Superior temporal gyrus (tissue), 1 donor: ENCODE measurements around the gene GLB1L3.
"Not testable (repeated sequence)": the region's sequence is repeated elsewhere in the genome, so short reads cannot be mapped to it uniquely, and the experiment has no call there.

ENCODE experiments used
- DNase-seq: peaks from one replicate; pipeline ENCODE4 v3.0.0-alpha.2; 2016; ENCODE audit errors: extremely low spot score

GLB1L3 gene

DNA sequence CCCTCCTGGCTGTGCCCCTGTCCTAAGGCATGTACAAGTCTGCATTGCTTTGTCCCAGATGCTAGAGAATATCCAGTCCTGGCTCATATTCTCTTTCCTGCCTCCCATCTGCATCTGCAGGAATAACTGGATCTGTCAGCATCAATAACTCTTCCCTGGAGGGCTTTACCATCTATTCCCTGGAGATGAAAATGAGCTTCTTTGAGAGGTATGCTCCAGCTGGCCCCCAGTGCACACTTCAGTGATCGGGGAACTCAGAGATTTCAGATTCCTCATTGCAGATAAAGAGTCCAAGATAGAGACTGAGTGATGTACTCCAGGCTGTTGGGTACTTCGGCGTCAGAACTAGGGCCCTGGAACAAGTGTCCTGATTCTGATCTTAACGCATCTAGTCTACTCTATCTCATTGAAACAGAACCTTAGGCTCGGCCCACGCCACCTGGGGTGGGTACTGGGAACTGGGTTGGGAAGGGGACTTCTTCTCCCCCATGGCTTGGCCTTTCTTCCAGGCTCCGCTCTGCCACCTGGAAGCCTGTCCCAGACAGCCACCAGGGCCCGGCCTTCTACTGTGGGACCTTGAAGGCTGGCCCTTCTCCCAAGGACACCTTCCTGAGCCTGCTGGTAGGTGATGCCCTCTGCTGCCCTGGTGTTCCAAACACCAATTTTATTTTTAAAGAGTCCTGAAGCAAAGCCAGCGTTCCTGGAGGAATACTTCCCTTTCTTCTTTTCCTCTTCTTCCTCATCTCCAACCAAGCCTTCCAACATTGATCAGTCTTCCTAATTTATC is 37.8 kb downstream of the GLB1L3 start:
- no peak for DNase-seq

DNA sequence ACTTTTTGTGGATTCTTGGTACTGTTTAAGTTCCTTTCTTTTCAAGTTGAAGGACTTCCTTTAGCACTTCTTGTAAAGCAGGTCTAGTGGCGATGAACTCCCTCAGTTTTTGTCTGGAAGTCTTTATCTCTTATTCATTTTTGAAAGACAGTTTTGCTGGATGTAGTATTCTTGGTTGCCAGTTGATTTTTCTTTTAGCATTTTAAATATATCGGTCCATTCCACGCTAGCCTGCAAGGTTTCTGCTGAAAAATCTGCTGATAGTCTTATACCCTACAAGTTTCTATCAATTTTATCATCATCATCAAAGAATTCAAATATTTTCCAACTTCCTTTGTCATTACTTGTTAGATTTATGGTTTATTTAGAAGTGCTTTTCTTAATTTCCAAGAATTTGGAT is 40.9 kb downstream of the GLB1L3 start:
- DNase-seq, result no peak

DNA sequence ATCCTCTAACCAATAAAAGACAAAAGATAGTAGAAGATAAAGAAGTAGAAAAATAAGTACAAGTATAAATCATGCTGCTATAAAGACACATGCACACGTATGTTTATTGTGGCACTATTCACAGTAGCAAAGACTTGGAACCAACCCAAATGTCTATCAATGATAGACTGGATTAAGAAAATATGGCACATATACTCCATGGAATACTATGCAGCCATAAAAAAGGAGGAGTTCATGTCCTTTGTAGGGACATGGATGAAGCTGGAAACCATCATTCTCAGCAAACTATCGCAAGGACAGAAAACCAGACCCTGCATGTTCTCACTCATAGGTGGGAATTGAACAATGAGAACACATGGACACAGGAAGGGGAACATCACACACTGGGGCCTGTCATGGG is 45.2 kb downstream of the GLB1L3 start:
- not testable (repeated sequence) for DNase-seq

DNA sequence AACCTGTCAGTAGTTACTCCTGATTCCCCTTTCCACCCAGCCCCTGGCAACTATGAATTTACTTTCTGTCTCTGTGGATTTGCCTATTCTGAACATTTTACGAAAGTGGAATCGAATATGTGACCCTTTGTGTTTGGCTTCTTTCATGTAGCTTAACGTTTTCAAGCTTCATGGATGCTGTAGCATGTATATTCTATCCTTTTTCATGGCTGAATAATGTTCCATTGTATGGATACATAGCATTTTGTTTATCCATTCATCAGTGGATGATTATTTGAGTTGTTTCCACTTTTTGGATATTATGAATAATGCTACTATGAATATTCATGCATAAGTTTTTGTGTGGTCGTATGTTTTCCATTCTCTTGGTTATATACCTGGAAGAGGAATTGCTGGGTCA is 46.4 kb downstream of the GLB1L3 start:
- no peak for DNase-seq

DNA sequence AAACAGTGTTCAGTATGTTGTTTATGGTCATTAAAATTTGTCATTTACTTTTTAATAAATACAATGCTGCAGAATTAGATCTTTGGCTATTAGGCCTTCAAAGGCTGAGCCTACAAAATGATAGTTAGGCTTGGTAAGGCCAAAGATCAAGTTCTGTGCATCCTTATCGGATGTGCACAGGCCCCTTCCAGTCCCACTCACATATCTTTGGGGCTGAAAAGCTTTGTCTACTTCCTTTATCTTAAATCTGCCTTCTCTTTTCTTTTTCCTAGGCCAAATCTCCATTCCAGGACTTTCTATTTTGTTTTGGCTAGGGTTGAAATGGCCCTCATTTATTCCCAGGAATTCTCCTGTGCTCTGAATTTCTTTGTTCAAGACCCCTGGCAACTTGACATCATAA is 52.3 kb downstream of the GLB1L3 start:
- DNase-seq, result no peak

DNA sequence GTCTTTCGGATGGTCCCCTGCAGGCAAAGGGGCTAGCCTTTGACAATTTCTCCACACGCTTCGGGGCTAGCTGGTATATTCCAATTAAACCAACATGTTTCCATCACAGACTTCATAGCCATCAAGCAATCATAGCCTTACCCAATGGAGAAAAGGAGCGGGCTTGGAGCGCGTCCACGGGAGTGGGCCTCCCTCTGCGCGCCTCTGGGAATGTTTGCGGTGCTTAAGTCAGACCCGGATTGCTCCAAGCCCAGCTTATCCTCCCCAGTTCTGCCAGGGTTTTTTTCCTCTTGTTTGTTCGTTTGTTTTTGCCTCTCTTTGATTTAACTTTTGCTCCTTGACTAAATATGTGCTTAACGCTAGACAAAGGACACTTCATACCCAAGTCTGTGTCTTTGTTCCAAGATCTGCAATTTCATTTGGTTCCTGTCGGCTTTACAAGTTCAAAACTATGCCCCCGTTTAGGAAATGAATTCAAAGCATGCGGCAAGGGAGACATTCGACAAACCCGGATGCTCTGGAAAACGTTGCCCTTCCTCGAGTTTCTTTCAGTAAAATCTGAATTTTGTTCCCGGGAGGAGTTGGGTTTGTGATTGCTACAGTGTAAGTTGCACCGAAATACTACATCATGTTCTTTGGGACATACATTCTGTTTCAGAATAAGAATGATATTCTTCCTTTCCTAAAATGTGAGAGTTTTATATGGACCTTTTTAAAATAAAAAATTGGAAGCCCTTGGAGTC is 54.6 kb downstream of the GLB1L3 start:
- DNase-seq, result no peak

DNA sequence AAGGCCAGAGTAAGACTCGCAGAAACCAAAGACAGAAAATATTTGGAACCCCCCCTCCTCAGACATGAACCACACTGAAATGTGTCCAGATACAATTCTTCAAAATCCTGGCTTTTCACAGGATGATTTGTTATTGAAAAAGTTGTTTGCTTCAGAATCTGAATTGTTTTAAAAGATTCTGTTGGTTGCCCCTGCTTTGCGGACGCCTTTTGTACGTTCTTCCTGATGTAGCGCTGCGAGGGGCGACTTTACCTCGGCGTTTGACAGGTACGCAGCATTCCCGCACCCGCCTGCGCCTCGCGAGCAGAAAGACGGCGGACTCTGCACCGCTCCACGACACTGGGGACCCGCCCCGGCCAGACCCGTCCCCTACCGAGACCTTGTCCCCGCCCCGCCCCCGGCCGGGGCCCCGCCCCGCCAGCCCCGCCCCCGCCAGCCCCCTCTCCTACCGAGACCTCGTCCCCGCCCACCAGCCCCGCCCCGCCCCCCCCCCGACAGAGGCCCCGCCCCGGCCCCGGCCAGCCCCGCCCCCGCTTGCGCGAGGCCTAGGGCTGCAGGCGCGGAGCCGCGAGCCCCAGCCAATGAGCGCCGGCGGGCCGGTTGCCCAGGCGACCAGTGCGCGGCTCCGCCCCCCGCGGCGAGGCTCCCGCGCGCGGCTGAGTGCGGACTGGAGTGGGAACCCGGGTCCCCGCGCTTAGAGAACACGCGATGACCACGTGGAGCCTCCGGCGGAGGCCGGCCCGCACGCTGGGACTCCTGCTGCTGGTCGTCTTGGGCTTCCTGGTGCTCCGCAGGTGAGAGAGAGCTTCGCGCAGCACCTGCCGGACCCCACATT is 55.4 kb downstream of the GLB1L3 start, which contains the start of gene GLB1L2:
Gene GLB1L2, plus strand, starts transcription at position 635 of the 835 bp plus-strand sequence. Its CDS starts 74 bp downstream, at position 709.
- DNase-seq, result peak; percentile 60

DNA sequence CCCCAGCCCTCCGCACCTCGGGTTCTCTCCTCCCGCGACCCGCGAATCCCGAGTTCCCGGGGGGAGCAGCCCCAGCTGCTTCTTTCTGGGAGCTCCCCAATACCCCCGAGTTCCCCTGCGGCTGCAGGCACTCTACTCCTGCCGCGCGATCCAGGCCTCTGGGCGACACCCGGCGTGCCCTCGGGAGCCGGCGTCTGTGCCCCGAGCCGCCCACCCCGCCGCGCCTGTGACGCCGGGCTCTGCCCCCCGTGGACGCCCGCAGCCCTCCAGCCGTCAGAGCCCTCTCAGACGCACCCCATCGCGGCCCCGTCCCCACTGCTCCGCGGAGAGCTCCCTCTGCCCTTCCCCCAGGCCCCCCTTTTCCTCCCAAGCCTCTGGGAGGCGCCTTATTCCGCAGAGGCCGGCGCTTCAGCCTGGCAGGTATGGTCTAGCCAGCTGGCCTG is 56.0 kb downstream of the GLB1L3 start:
- DNase-seq, result no peak

DNA sequence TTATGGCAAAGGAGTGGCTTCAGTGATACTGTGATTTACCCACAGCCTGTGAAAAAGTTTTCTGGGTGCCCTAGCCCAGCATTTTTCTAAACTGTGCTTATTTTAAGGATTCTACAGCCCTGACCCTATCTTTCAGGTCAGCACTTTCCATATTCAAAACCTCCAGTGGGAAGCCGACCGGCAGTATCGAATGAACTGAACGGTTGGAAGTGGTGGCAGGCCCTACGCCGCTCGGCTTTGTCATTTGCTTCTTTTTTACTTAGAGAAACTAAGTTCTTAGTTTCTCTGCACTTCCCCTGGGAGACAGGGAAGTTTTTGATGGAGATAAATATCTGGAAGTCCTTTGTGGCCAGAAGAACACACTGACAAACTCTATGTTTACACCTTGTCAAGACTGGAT is 56.6 kb downstream of the GLB1L3 start:
- no peak for DNase-seq

DNA sequence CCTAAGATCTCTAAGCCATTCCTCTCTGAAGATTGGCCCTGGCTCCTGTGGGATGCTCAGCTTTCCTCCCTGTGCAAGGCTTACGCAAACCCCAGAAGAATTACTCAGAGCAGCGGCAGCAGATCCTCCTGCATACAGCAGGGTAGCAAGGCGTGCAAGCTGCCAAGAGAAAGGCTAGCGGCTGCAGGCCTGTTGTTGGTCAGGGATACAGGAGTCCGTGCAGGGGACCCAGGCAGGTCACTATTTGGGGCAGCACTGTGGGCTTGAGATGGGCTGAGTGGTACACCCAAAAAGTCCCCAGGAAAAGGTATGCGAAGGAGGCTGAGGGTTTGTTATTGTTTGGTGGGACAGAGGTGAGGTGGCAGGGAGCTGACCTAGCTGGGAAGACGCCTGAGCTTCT is 57.1 kb downstream of the GLB1L3 start:
- no peak for DNase-seq

DNA sequence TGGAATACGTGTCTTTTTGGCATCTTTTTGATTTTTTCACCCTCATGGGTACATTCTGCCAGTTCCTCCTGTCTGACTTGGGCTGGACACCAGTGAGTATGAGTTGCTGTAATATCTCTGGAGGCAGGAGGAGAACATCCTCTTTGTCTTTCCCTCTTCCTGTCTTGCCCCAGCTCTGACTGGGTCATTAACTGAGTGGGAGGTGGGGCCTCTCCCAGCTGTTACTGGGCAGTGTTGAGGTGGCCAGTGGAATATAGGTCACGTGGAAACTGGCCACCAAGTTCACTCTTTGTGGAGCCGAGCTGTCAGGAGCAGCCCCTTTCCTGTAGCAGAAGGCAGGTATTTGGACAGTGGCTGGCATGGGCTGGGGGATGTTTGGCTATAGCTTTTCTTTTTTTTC is 57.8 kb downstream of the GLB1L3 start:
- no peak for DNase-seq

DNA sequence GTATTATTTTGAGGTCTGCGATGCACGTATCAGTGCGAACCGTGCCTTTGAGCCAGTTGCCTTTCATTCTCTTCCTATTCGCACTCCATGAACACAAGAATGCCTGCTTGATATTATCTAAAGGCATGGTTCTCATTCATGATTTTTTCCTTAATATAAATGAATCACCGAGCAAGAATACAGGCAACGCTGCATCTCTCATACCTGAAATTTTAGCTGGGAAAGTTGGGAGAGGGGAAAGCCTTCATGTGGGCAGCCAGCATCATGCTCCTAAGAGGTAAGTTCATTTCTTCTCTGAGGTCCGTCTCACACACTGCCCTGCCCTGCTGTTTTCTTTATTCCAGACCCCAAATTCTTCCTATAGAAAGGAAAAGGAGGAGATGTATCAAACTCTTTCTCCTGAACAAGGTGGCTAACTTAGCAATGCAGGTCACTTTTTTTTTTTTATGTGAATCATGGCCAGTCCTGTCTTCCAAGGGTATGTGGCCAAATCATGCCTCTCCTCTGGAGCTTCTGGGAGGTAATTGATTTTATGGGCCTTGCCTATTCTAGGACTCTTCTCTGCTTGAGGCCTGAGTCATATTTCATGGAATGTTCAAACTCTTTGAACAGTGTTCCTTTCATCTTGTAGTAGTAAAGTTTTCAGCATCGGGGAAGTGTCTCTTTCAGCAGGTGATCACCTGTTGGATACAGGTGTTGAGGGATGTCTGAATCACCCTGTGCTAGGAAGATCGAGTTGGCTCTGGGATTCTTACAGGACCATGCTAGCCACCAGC is 58.8 kb downstream of the GLB1L3 start:
- no peak for DNase-seq

DNA sequence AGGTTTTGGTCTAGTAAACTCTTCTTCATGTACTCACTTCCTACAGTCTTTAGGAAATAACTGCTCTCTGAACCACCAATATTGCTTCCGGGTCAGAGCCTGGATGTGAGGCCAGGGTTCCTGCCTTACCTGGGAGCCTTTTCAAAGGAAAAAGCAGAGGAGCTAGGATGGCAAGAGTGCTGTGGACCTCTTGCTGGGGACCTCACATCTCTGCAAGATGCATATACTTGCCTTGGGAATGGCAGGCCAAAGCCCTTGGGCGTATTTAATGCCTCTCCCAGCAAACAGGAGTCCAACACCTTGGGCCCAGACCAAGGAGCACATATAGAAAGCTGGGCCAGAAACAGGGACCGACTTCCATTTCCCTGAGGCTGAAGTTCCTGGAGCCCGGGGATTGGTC is 60.9 kb downstream of the GLB1L3 start:
- DNase-seq, result no peak

DNA sequence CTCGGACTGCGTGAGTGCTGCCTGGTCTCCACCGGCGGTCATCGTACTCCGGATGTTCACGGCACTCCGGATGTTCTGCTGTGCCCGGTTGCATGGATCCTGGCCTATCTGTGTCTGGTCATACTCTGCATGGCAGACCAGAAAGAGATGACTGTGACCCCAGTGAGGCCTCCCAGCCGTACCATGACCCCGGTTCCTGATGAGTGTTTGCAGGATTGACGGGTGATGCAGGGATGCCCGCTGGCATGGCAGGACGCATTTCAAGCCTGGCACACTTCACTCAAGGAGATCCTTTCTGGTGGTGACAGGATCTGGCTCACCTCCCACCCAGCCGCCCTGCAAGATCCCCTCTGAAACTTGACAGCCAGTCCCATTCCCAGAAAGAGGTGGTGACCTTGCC is 61.9 kb downstream of the GLB1L3 start:
- DNase-seq, result no peak

DNA sequence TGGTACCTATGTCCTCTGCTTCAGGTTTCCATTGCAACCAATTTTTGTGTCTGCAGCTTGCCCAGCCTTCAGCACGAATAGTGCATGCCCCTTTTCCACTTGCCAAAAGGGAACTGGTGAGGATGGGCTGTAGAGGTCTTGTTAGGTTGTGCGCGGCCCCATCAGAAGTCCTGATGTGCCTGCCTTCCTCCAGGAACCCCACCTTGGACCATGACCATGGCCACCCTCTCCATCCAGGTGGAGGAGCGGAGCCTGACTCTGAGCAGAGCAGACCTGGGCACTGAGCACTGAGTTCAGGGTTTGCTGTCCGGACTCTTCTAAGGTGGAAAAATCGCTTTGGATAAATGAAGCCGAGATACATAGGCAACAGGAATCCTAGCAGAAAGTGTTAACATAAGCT is 62.5 kb downstream of the GLB1L3 start:
- no peak for DNase-seq

DNA sequence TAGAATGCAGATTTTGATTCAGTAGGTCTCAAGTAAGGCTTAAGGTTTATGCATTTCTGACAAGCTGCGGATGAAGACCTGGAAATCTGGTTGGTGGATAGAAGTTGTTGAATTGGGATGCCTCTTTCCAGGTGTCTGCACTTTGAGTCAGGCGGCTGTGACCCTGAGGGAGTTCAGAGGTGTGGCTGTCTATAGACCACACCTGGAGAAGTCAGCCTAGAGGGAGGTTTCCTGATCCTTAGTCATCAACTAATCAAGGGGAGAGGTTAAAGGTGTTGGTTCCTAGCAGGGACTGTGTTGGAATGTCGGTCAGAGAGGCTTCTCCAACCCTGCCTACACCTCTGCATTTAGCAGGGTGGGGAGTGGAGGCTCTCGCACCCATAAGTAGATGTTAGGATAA is 63.6 kb downstream of the GLB1L3 start:
- DNase-seq, result no peak

DNA sequence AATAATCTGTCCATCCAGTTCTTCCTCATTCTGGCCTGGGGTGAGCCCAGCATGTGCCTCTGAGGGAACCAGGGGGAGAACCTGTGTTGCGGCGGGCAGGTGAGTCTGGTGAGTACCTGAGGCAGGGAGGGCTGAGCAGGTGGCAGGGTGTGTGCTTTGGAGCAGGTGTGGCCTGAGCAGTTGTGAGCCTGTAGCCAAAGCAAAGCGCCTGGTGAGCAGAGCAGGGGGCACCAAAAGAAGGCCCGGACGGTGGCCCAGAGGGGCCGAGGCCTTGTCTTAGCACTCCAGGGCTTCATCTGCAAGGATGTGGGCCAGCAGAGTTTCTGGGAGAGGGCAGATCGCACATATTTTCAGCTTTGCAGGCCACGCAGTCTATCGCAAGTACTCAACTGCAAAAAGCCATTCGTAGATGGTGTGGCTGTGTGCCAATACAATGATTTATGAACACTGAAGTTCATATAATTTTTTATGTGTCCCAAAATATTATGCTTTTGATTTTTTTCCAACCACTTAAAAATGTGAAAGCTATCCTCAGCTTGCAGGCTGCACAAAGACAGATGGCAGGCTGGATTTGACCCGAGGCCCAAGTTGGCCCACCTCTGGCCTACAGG is 64.3 kb downstream of the GLB1L3 start:
- DNase-seq, result no peak

DNA sequence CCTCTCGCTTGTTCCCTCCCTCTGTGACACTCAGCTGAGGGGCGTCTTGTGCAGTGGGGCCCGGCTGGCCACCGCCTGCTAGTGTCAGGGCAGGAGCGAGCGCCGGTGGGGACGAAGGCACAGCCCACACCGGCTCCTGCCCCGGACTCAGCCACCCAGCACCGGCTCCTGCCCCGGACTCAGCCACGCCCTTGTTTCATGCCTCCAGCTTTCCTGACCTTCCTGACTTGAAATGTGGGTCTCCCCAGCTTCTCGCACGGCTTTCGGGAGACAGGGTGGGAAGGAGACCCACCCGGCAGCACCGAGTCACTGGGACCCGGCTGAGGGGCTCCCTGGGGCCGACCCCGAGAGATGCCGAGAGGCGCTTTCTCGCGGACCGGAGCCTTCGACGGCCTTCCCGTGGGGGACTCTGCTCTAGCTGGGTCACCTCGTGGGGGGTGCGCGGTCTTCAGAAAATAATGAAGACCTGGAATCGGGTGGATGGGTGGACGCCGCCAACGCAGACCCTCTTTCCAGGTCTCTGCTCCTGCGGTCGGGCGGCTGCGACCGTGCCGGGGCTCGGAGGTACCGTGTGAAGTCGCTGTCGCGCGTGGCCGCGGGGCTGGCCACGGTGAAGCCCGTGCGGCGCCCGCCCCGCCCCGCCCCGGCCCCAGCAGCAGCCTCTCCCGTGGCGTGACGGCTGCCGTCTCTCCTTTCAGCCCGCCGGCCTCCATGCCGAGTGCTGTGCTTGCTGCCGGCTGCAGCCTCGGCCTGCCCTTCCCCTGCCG is 65.8 kb downstream of the GLB1L3 start:
- DNase-seq, result no peak

DNA sequence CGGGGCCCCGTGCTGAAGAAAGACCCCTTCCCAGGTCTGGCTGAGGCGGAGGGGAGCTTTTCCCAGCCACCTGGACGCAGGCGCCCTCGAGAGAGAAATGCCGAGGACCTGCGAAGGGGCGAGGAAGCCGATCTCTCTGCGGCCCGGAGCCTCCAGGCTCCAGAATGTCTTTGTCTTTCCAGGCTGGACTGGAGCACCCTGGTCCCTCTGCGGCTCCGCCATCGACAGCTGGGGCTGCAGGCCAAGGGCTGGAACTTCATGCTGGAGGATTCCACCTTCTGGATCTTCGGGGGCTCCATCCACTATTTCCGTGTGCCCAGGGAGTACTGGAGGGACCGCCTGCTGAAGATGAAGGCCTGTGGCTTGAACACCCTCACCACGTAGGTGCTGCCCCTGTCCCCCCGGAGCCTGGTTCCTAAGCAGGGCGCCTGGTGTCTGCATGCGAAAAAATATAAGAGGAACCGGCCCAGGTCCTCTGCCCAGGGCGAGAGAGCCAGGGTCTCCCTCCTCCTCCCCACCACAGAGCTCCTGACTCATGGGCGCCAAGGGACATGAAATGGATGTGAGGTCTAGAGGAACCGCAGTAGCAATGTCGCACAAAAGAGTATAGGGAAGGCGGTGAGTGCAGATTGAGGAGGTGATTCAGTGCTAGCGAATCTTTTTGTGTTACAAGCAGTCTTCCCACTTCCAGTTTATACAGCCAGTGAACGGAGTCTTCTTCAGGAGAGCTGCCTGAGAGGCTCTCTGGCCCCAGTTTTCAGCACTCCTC is 66.6 kb downstream of the GLB1L3 start:
- no peak for DNase-seq

DNA sequence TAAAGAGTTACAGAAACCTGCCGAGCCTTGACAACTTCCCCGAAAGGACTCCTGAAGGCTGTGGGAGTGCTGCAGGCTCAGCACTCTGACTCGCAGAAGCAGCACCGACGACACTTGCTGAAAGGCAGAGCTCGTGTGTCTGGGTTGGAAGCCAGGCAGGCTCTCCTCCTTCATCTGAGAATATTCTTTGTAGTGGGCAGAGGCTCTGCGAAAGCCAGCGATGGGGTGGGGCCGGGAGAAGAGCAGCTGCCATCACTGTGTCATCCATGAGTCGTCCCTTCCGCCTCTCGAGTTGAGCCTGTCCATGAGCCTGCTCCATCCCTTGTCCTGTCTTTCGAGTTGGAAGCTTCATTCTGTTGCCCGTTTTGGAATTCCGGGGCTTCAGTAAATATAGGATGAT is 67.5 kb downstream of the GLB1L3 start:
- DNase-seq, result no peak
